NCI-H345 treated with DMSO at 0.1 percent for 48 hours (cell line): ENCODE measurements around the gene ENTPD7.
"Not testable (repeated sequence)": the region's sequence is repeated elsewhere in the genome, so short reads cannot be mapped to it uniquely, and the experiment has no call there.

Source experiments
- DNase-seq: peaks from one replicate; lab custom pipeline; 2025; ENCODE audit not compliant: unreplicated experiment; lab: John Stamatoyannopoulos, UW

ENTPD7 gene

GRCh38 chr10:99682752-99683151, 23.4 kb downstream of the ENTPD7 start:
- no peak for DNase-seq

- no peak for DNase-seq
Observed at GRCh38 chr10:99685597-99685967, 26.3 kb downstream of the ENTPD7 start.

GRCh38 chr10:99689461-99689860, 30.2 kb downstream of the ENTPD7 start:
- no peak for DNase-seq

GRCh38 chr10:99693933-99694583, 34.7 kb downstream of the ENTPD7 start:
- no peak for DNase-seq

GRCh38 chr10:99695761-99696160, 36.5 kb downstream of the ENTPD7 start:
- no peak for DNase-seq

GRCh38 chr10:99698504-99699080, 39.3 kb downstream of the ENTPD7 start:
- DNase-seq, result no peak

GRCh38 chr10:99700649-99701048, 41.3 kb downstream of the ENTPD7 start:
- DNase-seq, result no peak

GRCh38 chr10:99708428-99709012, 49.2 kb downstream of the ENTPD7 start:
- DNase-seq, result no peak

GRCh38 chr10:99709480-99710229, 50.3 kb downstream of the ENTPD7 start:
- DNase-seq, result no peak

- no peak for DNase-seq
Observed at GRCh38 chr10:99711129-99711719, 51.9 kb downstream of the ENTPD7 start.

- DNase-seq, result no peak
Observed at GRCh38 chr10:99714446-99714845, 55.1 kb downstream of the ENTPD7 start.

GRCh38 chr10:99720387-99720786, 61.1 kb downstream of the ENTPD7 start:
- no peak for DNase-seq

- DNase-seq, result no peak
Observed at GRCh38 chr10:99730026-99730425, 70.7 kb downstream of the ENTPD7 start.

GRCh38 chr10:99731306-99732032, 72.2 kb downstream of the ENTPD7 start:
- no peak for DNase-seq

GRCh38 chr10:99732033-99732842, 72.9 kb downstream of the ENTPD7 start, which contains the start of the genes COX15 and CUTC:
TSS of gene COX15 (minus strand) at chr10:99732127. CDS start at chr10:99732049, 78 bp downstream.
TSS of gene CUTC (plus strand) at chr10:99732234. CDS start at chr10:99732349, 115 bp downstream.
- peak; percentile 72 for DNase-seq

GRCh38 chr10:99733366-99733765, 74.1 kb downstream of the ENTPD7 start:
- no peak for DNase-seq

GRCh38 chr10:99734111-99734510, 74.8 kb downstream of the ENTPD7 start:
- not testable (repeated sequence) for DNase-seq

GRCh38 chr10:99740260-99740659, 81.0 kb downstream of the ENTPD7 start:
- DNase-seq, result no peak

GRCh38 chr10:99740933-99741559, 81.7 kb downstream of the ENTPD7 start:
- DNase-seq, result no peak
